ENCODE data around the gene CFAP77.

- TF ChIP-seq CTCF (IDR thresholded peaks at IDR 0.05) (no peak), POLR2A (IDR thresholded peaks at IDR 0.05) (no peak)
Measured at GRCh38 chr9:132486706-132487350, 76.8 kb downstream of the CFAP77 start.

Data from sigmoid colon (tissue), 3 donors.